RWPE2 (cell line): ENCODE results near the gene GANAB.

Experiments used
- ATAC-seq: fragments of 200-7000 bp; cut with Tn5 transposase; 3 replicates; pipeline ENCODE4 v1.9.1; 2021; ENCODE audit warnings: low read depth
- DNase-seq: peaks from one replicate; pipeline ENCODE4 v3.0.0-alpha.2; 2020; ENCODE audit warnings: low spot score
- H3K27ac ChIP-seq: fragments of 450-650 bp; 2 replicates; pipeline ENCODE4 v1.5.1; 2017; ENCODE audit warnings: mild to moderate bottlenecking; ENCODE audit not compliant: poor library complexity, severe bottlenecking
- H3K27me3 ChIP-seq: fragments of 250-450 bp; sonication (Bioruptor Pico); 2 replicates; pipeline ENCODE4 v1.5.1; 2021; ENCODE audit warnings: mild to moderate bottlenecking, moderate library complexity; ENCODE audit not compliant: insufficient read depth, poor library complexity, severe bottlenecking
- H3K36me3 ChIP-seq: fragments of 250-450 bp; sonication (Bioruptor Pico); 2 replicates; pipeline ENCODE4 v1.5.1; 2020; ENCODE audit warnings: low read depth, mild to moderate bottlenecking, moderate library complexity
- H3K4me1 ChIP-seq: fragments of 250-450 bp; sonication (Bioruptor Pico); 2 replicates; pipeline ENCODE4 v1.5.1; 2021; ENCODE audit warnings: mild to moderate bottlenecking, moderate library complexity; ENCODE audit not compliant: insufficient read depth, poor library complexity, severe bottlenecking
- H3K4me3 ChIP-seq: fragments of 250-450 bp; sonication (Bioruptor Pico); 2 replicates; pipeline ENCODE4 v1.5.1; 2021; ENCODE audit warnings: mild to moderate bottlenecking, moderate library complexity; ENCODE audit not compliant: severe bottlenecking
- H3K9me3 ChIP-seq: fragments of 250-450 bp; sonication (Bioruptor Pico); 2 replicates; pipeline ENCODE4 v1.5.1; 2021; ENCODE audit warnings: mild to moderate bottlenecking, moderate library complexity; ENCODE audit not compliant: severe bottlenecking
- CTCF ChIP-seq: fragments of 450-650 bp; IDR thresholded peaks from one replicate; pipeline ENCODE4 v1.5.1; 2017; ENCODE audit warnings: mild to moderate bottlenecking, moderate library complexity; ENCODE audit not compliant: poor library complexity, severe bottlenecking

Gene GANAB

GRCh38 chr11:62605467-62605866, 40.9 kb downstream of the GANAB start:
- TF ChIP-seq CTCF, result no peak
- ATAC-seq, result no peak
- Histone ChIP-seq H3K9me3 (no peaks in the 10 kb centered on the region), H3K27me3 (no peaks in the 10 kb centered on the region), H3K4me1 (no peaks in the 10 kb centered on the region), H3K4me3 (no peak overlapping the region), H3K27ac (no peak overlapping the region), H3K36me3 (peaks cover 25% of the 10 kb centered on the region)
- no peak for DNase-seq

GRCh38 chr11:62604460-62605120, 41.8 kb downstream of the GANAB start:
- H3K4me1 ChIP-seq, result peaks cover 2% of the 10 kb centered on the region
- H3K27me3 ChIP-seq, result no peaks in the 10 kb centered on the region
- no peak overlapping the region for H3K4me3 ChIP-seq
- ATAC-seq (no peak), DNase-seq (no peak)
- no peaks in the 10 kb centered on the region for H3K9me3 ChIP-seq
- H3K36me3 ChIP-seq, result peaks cover 27% of the 10 kb centered on the region
- no peak for TF ChIP-seq CTCF
- H3K27ac ChIP-seq, result no peak overlapping the region

GRCh38 chr11:62603776-62604299, 42.6 kb downstream of the GANAB start:
- no peak overlapping the region for H3K4me3 ChIP-seq
- ATAC-seq (no peak), DNase-seq (no peak)
- H3K9me3 ChIP-seq, result no peaks in the 10 kb centered on the region
- TF ChIP-seq CTCF, result no peak
- no peaks in the 10 kb centered on the region for H3K27me3 ChIP-seq
- no peak overlapping the region for H3K27ac ChIP-seq
- peaks cover 8% of the 10 kb centered on the region for H3K4me1 ChIP-seq
- peaks cover 32% of the 10 kb centered on the region for H3K36me3 ChIP-seq

GRCh38 chr11:62603072-62603408, 43.4 kb downstream of the GANAB start:
- H3K9me3 ChIP-seq, result no peaks in the 10 kb centered on the region
- H3K27me3 ChIP-seq, result no peaks in the 10 kb centered on the region
- DNase-seq (no peak), ATAC-seq (no peak)
- H3K27ac ChIP-seq, result peak overlapping the region; percentile 90
- peak overlapping the region; percentile 90 for H3K4me3 ChIP-seq
- peaks cover 10% of the 10 kb centered on the region for H3K4me1 ChIP-seq
- no peak for TF ChIP-seq CTCF
- H3K36me3 ChIP-seq, result peaks cover 36% of the 10 kb centered on the region

- ATAC-seq, result peak; percentile 48
Observed at GRCh38 chr11:62602141-62603071, 44.0 kb downstream of the GANAB start.

More at GRCh38 chr11:62602141-62603071, 44.0 kb downstream of the GANAB start:
- peaks cover 10% of the 10 kb centered on the region for H3K4me1 ChIP-seq
- no peaks in the 10 kb centered on the region for H3K9me3 ChIP-seq
- H3K4me3 ChIP-seq, result peak overlapping the region; percentile 90
- DNase-seq, result no peak
- H3K27ac ChIP-seq, result peak overlapping the region; percentile 90
- TF ChIP-seq CTCF, result peak; percentile 18
- peaks cover 38% of the 10 kb centered on the region for H3K36me3 ChIP-seq
- no peaks in the 10 kb centered on the region for H3K27me3 ChIP-seq
